GM18519 (cell line): ENCODE data around the gene STX19.
A peak's percentile ranks its signal among the peaks of the same experiment; 100 is the strongest.
"Not testable (repeated sequence)": the region's sequence is repeated elsewhere in the genome, so short reads cannot be mapped to it uniquely, and the experiment has no call there.

Experiments used
- ATAC-seq: cut with Tn5 transposase; IDR thresholded peaks from one replicate; pipeline ENCODE4 v1.9.1; 2021; ENCODE audit warnings: mild to moderate bottlenecking, moderate library complexity; ENCODE audit not compliant: unreplicated experiment, low FRiP score

STX19 gene

DNA sequence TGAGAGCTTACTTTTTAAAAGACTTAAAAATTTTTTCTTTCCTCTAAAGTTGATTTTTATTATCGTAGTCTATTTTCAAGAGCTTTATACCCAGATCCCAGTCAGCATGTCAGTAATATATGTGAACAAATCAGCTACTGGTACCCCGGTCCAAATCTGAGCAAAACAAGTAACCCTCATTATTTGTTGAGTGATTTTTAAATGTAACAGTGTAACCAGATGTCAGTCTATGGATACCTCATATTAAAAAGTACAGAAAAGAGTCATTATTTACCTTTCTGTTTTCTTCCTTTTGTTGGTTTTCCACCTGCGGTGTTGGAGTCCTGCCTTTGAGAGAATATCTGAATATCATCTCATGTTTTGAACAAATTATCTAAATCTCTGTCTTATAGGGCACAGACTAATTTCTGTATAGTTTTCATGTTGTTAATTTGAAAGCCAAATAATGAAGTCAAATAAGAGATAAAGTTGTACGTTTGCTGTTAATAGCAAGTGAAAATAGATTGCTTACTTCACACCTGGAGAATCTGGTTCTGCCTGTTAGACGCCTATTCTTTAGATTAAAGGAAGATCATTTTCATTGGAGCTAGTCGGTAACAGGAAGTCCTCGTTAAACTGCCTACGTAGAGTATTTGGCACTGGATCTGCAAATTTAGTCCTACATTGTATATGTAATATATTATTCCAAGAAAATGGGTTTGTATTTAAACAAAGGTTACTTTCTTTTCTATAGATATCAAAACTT, at the start of gene STX19:
Gene STX19, minus strand, starts transcription at position 505 of the 745 bp plus-strand sequence. CDS start 13,328 bp downstream, outside the sequence.
- no peak for ATAC-seq

- no peak for ATAC-seq
These were observed 47.7 kb upstream of the STX19 start for GRCh38 chr3:94076055-94076454.

DNA sequence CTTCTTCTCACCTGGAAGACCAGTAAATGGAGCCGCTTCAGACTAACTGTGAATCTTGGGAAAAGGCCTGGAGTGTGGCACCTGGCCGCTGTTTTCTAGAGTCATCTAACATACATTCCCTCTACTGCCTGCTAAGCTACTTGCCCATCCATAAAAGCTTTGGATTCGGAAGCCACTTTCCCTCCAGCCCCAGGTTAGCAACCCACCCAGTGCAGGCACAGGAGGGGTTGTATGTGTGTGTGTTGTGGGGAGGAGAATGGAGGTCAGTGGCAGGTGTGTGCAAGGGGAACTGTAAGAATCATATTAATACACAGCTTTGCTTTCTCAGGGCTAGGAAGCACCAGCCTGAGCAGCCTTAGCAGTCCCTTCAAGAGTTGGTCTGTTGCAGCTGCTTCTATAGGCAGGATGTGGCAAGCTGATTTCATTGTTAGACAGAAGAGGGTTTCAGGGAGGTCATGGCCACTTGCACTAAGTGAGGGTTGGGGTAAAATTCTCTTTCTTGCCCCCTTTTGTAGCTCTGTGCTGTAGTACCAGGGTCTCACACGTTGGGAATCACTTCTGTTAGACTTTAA, 43.4 kb upstream of the STX19 start:
- peak; percentile 74 for ATAC-seq

DNA sequence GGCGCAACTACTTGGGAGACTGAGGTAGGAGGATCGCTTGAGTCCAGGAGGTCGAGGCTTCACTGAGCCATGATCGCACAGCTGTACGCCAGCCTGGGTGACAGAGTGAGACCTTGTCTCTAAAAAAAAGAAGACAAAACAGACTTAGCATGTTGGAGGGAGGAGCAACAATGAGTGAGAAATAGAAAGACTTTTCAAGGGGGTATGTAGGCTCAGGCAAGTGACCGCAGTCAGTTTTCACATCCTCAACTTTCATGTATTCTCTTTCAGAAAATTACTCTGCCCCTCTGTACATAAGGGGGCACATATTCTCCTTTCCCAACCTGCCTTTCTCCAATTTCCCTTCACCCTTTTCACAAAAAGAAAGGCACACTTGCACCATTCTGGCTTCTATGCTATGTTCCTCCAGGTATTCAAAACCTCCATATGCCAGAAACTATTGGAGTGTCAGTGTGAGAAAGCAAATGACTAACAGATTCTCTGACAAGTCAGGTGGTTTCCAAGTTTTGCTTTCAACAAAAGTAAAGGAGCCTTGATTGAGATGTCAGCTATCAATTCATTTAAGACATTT, 42.0 kb upstream of the STX19 start:
- no peak for ATAC-seq

- ATAC-seq: no peak
These were observed 40.9 kb upstream of the STX19 start for GRCh38 chr3:94069194-94069813.

GRCh38 chr3:94066506-94067500, 38.4 kb upstream of the STX19 start:
- ATAC-seq: no peak

DNA sequence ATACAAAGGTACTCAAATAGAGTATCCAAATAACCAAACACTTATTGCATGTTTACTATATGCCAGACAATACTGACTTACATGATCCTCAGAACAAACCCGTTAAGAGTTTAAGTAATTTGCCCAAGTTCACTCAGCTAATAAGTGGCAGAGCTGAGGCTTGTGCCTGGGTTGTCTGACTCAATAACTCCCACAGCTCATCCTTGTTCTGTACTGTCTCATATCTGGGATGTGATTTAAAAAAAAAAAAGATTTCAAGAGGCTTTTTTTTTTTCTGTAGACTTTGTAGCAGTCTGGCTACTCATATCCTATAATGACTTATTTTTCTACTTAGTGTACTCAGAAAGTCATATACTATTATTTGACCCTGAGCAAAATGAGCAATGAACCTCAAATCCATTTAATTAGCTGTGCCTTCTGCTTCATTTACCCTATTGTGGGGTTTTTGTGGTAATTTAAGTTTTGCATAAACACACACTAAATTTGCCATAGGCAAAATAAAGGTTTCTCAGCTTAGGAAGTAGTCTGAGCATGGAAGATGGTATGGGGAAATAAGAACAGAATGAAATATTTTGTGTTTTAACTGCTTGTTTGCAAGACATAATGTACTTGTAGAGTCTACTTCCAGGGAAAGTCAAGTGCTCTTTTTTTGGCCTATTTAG, 37.6 kb upstream of the STX19 start:
- ATAC-seq: no peak

GRCh38 chr3:94065122-94065521, 36.7 kb upstream of the STX19 start:
- ATAC-seq: no peak

DNA sequence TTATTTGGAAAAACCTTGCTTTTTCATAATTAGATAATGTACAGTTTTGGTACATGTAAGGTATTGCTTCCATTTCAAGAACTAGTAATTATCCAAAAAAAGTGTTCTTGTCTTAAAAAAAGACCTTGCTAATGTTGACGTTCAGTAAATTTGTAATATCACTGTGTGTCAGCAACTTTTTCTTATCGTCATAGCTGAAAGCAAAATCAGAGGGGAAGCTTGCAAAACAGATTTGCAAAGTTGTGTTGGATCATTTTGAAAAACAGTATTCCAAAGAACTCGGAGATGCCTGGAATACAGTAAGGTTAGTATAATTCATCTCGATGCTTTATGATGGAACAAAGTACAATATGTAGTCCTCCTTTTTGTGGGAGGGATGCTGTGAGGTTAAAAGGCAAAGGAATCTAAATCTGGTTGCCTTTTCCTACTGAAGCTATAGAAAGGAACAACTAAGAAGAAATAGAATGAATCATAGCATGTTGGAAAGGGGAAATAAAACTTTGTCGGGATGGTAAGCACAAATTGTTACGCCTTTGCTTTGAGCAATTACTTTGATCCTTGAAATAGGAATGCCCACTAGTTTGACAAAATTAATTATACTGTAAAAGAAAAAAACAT, 36.0 kb upstream of the STX19 start:
- ATAC-seq: no peak

DNA sequence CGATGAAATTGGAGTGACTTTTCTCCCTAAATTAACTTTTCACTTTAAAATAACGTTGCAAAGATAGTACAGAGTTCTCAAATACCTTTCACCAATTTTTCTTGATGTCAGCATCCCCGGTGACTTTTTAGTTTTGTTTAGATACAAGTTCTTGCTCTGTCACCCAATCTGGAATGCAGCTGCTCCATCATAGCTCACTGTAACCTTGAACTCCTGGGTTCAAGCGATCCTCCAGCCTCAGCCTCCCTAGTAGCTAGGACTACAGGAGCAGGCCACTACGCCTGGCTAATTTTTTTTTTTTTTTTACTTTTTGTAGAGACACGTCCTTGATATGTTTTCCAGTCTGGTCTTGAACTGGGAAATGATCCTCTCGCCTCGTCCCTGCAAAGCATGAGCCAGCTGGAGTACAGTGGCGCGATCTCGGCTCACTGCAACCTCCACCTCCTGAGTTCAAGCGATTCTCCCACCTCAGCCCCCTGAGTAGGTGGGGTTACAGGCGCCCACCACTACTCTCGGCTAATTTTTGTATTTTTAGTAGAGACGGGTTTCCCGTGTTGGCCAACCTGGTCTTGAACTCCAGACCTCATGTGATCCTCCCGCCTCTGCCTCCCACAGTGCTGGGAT, 35.2 kb upstream of the STX19 start:
- no peak for ATAC-seq

- peak; percentile 88 for ATAC-seq
These were observed 34.4 kb upstream of the STX19 start, which contains the start of the genes DHFR2 and NSUN3 for GRCh38 chr3:94062513-94063404. Gene DHFR2, minus strand, starts transcription at chr3:94062916. Its CDS starts 1,405 bp downstream, at chr3:94061511. Gene NSUN3, plus strand, starts transcription at chr3:94063061. Its CDS starts 66 bp downstream, at chr3:94063127.

GRCh38 chr3:94061297-94061696, 32.9 kb upstream of the STX19 start:
- no peak for ATAC-seq

DNA sequence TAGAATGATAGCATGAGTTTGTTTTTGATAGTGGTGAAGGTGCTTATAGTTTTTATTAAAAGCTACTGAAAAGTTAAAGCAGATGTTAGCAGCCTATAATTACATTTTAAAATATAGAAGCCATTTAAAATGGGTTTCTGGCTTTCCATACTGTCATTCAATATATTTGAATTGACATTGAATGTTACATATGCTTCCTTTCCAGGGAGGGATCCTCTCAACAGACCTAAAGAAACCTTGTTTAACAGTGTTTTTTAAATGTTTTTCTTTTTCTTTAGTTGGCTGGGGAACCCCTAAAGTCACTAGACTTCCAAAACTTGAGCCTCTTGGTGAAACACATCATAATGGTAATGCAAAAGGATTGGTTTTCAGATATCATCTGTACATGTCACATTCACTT, 22.1 kb upstream of the STX19 start:
- ATAC-seq: no peak

DNA sequence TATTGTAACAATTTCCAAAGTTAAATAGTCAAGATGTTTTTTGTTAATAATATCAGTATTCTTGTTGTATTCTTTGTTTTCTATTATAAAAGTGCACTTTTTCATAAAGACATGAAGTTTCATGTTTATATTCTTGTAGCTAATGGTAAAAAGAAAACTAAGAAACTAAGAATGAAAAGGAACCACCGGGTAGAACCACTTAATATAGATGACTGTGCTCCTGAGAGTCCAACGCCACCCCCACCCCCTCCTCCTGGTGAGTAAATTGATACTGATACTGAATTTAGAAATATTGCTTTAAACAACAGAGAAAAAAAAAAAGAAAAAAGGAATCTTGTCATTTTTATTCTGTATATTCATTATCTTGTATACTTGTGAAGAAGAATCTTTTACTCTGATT, 20.9 kb upstream of the STX19 start:
- no peak for ATAC-seq

- no peak for ATAC-seq
These were observed 18.1 kb upstream of the STX19 start for GRCh38 chr3:94046533-94046932.

DNA sequence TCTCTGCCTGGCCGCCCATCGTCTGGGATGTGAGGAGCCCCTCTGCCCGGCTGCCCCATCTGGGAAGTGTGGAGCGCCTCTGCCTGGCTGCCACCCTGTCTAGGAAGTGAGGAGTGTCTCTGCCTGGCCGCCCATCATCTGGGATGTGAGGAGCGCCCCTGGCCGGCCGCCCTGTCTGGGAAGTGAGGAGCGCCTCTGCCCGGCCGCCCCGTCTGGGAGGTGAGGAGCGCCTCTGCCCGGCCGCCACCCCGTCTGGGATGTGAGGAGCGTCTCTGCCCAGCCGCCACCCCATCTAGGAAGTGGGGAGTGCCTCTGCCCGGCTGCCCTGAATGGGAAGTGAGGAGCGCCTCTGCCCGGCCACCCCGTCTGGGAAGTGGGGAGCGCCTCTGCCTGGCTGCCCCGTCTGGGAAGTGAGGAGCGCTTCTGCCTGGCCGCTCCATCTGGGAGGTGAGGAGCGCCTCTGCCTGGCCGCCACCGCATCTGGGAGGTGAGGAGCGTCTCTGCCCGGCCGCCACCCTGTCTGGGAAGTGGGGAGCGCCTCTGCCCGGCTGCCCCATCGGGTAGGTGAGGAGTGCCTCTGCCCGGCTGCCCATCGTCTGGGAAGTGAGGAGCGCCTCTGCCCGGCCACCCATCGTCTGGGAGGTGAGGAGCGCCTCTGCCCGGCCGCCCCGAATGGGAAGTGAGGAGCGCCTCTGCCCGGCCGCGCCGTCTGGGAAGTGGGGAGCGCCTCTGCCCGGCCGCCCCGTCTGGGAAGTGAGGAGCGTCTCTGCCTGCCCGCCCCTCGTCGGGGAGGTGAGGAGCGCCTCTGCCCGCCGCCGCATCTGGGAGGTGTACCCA, 15.9 kb upstream of the STX19 start:
- not testable (repeated sequence) for ATAC-seq

DNA sequence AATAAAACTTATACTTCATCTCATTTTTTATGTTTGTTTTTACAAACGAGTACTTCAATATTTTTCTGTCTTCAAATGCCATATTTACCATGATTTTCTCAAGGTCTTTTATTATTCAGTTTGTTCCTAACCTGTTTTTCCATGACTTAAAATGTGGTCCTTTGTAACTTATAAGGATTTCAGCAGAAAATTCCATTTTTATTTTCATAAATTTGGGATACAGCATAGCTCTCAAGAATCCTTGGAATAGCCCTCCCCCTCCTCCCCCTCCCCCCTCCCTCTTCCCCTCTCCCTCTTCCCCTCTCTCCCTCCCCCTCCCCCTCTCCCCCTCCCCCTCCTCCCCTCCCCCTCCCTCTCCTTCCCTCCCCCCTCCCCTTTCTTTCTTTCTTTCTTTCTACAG, 14.9 kb upstream of the STX19 start:
- no peak for ATAC-seq
